ENCODE data around the gene PLCZ1.

GRCh38 chr12:18700271-18700670 is 37.5 kb downstream of the PLCZ1 start:
- TF ChIP-seq CTCF (IDR thresholded peaks at IDR 0.05) (no peak), POLR2A (IDR thresholded peaks at IDR 0.05) (no peak)

All from ovary (tissue), 3 donors.